ENCODE results near the gene ZNF644. TPM values are rescaled to one million over a fixed set of nuclear protein-coding genes. Genes with fewer than 3 reads are reported as not detected.
"Not testable (repeated sequence)": the region's sequence is repeated elsewhere in the genome, so short reads cannot be mapped to it uniquely, and the experiment has no call there.

Gene ZNF644
- total RNA-seq, 2 donors from 2014 or later: 58.4 to 76.6 TPM

DNA sequence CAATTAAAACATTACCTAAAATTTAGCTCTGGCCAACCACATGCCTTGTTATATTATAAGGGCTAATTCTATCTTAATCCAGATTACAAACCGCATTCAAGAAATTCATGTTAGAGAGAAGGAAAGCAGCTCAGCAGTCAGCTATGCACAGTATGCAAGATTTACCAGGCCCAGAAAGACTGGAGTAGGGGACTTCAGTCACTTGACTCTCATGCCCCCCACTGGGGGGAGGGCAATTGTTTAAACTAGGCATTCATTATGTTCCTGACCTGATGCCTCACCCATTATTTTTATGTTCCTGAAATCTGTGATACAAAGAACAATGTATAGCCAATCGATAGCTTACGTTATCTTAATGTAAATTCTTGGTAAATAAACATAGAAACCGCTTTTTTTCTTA lies 96.9 kb downstream of the ZNF644 start:
- ATAC-seq (no peak), DNase-seq (ENCODE audit: low spot score) (no peak)
- Mint-ChIP-seq H3K36me3 (peaks cover 13% of the 10 kb centered on the region), H3K27ac (no peak overlapping the region), H3K9me3 (no peaks in the 10 kb centered on the region), H3K4me1 (ENCODE audit: low read depth in 2 of 2) (peaks cover 48 to 65% of the 10 kb centered on the region in 2 donors), H3K27me3 (no peaks in the 10 kb centered on the region), H3K4me3 (no peak overlapping the region)

GRCh38 chr1:90922996-90923395 lies 98.8 kb downstream of the ZNF644 start:
- Mint-ChIP-seq H3K4me3 (no peak overlapping the region), H3K4me1 (ENCODE audit: low read depth in 2 of 2) (peaks cover 55 to 64% of the 10 kb centered on the region in 2 donors), H3K27ac (peak overlapping the region in 1 of 2 donors; percentile 27), H3K36me3 (peaks cover 13% of the 10 kb centered on the region), H3K27me3 (no peaks in the 10 kb centered on the region), H3K9me3 (no peaks in the 10 kb centered on the region)
- ATAC-seq (no peak), DNase-seq (ENCODE audit: low spot score) (no peak)

- ATAC-seq: no peak
- peak overlapping the region in 1 of 2 donors; percentile 27 for H3K27ac Mint-ChIP-seq
These were observed 99.6 kb downstream of the ZNF644 start for GRCh38 chr1:90922202-90922601.

GRCh38 chr1:90919900-90920299 lies 101.9 kb downstream of the ZNF644 start:
- Mint-ChIP-seq H3K4me1 (ENCODE audit: low read depth in 2 of 2) (peaks cover 41 to 44% of the 10 kb centered on the region in 2 donors), H3K36me3 (peaks cover 6% of the 10 kb centered on the region), H3K27ac (peak overlapping the region in 1 of 2 donors; percentile 81), H3K27me3 (no peaks in the 10 kb centered on the region), H3K9me3 (no peaks in the 10 kb centered on the region), H3K4me3 (no peak overlapping the region)
- no peak for ATAC-seq
- DNase-seq (ENCODE audit: low spot score): no peak

More at GRCh38 chr1:90922202-90922601, 99.6 kb downstream of the ZNF644 start:
- Mint-ChIP-seq H3K4me1 (ENCODE audit: low read depth in 2 of 2) (peaks cover 53 to 62% of the 10 kb centered on the region in 2 donors), H3K4me3 (no peak overlapping the region), H3K9me3 (no peaks in the 10 kb centered on the region), H3K27me3 (no peaks in the 10 kb centered on the region), H3K36me3 (peaks cover 16% of the 10 kb centered on the region)
- no peak for DNase-seq (ENCODE audit: low spot score)

- H3K4me3 Mint-ChIP-seq: no peak overlapping the region
- H3K27me3 Mint-ChIP-seq: no peaks in the 10 kb centered on the region
- H3K9me3 Mint-ChIP-seq: no peaks in the 10 kb centered on the region
- H3K4me1 Mint-ChIP-seq (ENCODE audit: low read depth in 2 of 2): peaks cover 39 to 41% of the 10 kb centered on the region in 2 donors
- DNase-seq (ENCODE audit: low spot score): no peak
- no peak overlapping the region for H3K27ac Mint-ChIP-seq
- ATAC-seq: no peak
- H3K36me3 Mint-ChIP-seq: peaks cover 6% of the 10 kb centered on the region
These were observed 102.6 kb downstream of the ZNF644 start for GRCh38 chr1:90919190-90919719.

- H3K4me3 Mint-ChIP-seq: no peak overlapping the region
These were observed 110.5 kb downstream of the ZNF644 start for GRCh38 chr1:90911353-90911752.

GRCh38 chr1:90902672-90903071 lies 119.2 kb downstream of the ZNF644 start:
- no peak for ATAC-seq

More at GRCh38 chr1:90911353-90911752, 110.5 kb downstream of the ZNF644 start:
- H3K36me3 Mint-ChIP-seq: peaks cover 7% of the 10 kb centered on the region
- no peak overlapping the region for H3K27ac Mint-ChIP-seq
- DNase-seq (ENCODE audit: low spot score): no peak
- no peaks in the 10 kb centered on the region for H3K27me3 Mint-ChIP-seq
- ATAC-seq: no peak
- H3K9me3 Mint-ChIP-seq: no peaks in the 10 kb centered on the region
- H3K4me1 Mint-ChIP-seq (ENCODE audit: low read depth in 2 of 2): peaks cover 4 to 6% of the 10 kb centered on the region in 2 donors

DNA sequence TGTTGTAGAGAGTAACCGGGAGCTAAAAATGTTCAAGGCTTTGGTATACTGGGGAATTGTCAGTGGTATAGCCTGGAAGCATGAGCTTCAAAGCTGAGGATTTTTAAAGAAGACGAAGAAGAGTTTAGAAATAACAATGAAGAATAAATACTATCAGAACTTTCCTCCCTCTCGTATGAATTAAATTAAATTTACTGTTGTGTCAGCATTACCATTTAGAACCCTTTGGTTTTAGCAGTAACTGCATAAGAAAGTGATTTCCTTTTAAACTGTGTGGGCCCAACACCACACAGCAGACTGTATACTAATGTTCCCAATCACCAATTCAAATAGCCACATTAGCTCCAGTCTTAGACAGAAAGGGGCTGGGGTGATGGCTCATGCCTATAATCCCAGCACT lies 122.6 kb downstream of the ZNF644 start:
- Mint-ChIP-seq H3K36me3 (peaks cover 4% of the 10 kb centered on the region), H3K27ac (no peak overlapping the region)

More at GRCh38 chr1:90902672-90903071, 119.2 kb downstream of the ZNF644 start:
- DNase-seq (ENCODE audit: low spot score): no peak
- Mint-ChIP-seq H3K27me3 (no peaks in the 10 kb centered on the region), H3K9me3 (no peaks in the 10 kb centered on the region), H3K4me1 (ENCODE audit: low read depth in 2 of 2) (peaks cover 7 to 9% of the 10 kb centered on the region in 2 donors), H3K36me3 (peaks cover 4% of the 10 kb centered on the region), H3K4me3 (no peak overlapping the region), H3K27ac (no peak overlapping the region)

DNA sequence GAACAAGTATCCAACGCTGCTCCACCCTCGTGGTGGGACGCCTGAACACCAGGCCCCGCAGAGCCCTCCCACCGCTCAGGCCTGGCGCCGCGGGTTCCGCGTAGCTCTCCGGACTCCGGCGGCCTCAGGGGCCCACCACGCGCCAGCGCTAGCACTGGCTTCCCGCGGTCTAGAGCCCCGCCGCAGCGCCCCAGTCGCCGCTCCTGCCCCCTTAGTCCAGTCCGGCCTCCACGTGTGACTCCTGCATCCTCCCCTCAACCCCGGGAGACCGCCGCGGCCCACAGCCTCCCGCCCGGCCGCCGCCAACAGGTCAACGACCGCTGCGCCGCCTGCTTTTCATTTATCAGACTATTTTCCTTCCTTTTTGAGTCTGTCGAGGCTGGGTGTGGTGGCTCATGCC lies 128.2 kb downstream of the ZNF644 start:
- H3K27me3 Mint-ChIP-seq; H3K27ac Mint-ChIP-seq; H3K4me1 Mint-ChIP-seq (ENCODE audit: low read depth in 2 of 2); H3K4me3 Mint-ChIP-seq; H3K36me3 Mint-ChIP-seq; DNase-seq (ENCODE audit: low spot score); ATAC-seq; H3K9me3 Mint-ChIP-seq: not testable (repeated sequence)

More for the DNA sequence above, 122.6 kb downstream of the ZNF644 start:
- H3K4me1 Mint-ChIP-seq (ENCODE audit: low read depth in 2 of 2): peaks cover 12 to 14% of the 10 kb centered on the region in 2 donors
- ATAC-seq (no peak), DNase-seq (ENCODE audit: low spot score) (no peak)
- no peaks in the 10 kb centered on the region for H3K27me3 Mint-ChIP-seq
- no peaks in the 10 kb centered on the region for H3K9me3 Mint-ChIP-seq
- no peak overlapping the region for H3K4me3 Mint-ChIP-seq

GRCh38 chr1:90892884-90893283 lies 129.0 kb downstream of the ZNF644 start:
- H3K9me3 Mint-ChIP-seq; H3K27me3 Mint-ChIP-seq; DNase-seq (ENCODE audit: low spot score); H3K4me1 Mint-ChIP-seq (ENCODE audit: low read depth in 2 of 2); ATAC-seq; H3K27ac Mint-ChIP-seq; H3K4me3 Mint-ChIP-seq; H3K36me3 Mint-ChIP-seq: not testable (repeated sequence)

DNA sequence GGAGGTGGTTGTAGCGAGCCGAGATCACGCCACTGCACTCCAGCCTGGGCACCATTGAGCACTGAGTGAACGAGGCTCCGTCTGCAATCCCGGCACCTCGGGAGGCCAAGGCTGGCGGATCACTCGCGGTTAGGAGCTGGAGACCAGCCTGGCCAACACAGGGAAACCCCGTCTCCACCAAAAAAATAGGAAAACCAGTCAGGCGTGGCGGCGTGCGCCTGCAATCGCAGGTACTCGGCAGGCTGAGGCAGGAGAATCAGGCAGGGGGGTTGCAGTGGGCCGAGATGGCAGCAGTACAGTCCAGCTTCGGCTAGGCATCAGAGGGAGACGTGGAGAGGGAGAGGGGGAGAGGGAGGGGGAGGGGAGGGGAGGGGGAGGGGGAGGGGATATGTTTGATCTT lies 129.6 kb downstream of the ZNF644 start:
- not testable (repeated sequence) for H3K4me1 Mint-ChIP-seq (ENCODE audit: low read depth in 2 of 2); DNase-seq (ENCODE audit: low spot score); H3K4me3 Mint-ChIP-seq; ATAC-seq; H3K27me3 Mint-ChIP-seq; H3K9me3 Mint-ChIP-seq; H3K27ac Mint-ChIP-seq; H3K36me3 Mint-ChIP-seq

DNA sequence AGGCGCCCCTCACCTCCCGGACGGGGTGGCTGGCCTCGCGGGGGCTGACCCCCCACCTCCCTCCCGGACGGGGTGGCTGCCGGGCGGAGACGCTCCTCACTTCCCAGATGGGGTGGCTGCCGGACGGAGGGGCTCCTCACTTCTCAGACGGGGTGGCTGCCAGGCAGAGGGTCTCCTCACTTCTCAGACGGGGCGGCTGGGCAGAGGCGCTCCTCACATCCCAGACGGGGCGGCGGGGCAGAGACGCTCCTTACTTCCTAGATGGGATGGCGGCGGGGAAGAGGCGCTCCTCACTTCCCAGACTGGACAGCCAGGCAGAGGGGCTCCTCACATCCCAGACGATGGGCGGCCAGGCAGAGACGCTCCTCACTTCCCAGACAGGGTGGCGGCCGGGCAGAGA lies 130.1 kb downstream of the ZNF644 start:
- not testable (repeated sequence) for H3K36me3 Mint-ChIP-seq; H3K27ac Mint-ChIP-seq; DNase-seq (ENCODE audit: low spot score); H3K4me1 Mint-ChIP-seq (ENCODE audit: low read depth in 2 of 2); H3K27me3 Mint-ChIP-seq; H3K9me3 Mint-ChIP-seq; ATAC-seq; H3K4me3 Mint-ChIP-seq

DNA sequence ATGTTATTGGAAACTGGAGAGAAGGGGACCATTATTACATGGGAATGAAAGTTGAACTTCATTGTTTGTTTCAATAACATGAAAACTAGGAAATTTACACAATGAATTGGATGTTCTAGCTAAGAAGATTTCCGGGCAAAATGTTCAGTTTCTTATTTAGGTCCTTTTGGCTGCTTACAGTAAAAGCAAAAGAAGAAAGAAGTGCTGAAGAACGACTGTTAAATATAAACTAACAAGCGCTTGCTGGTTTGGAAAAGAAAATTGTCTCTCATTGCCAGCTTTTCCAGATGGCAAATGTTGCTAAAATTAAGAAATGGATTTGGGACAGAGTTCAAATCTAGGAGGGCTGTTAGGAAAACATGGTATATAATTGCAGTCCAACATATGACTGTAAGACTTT lies 139.6 kb downstream of the ZNF644 start:
- Mint-ChIP-seq H3K36me3 (peaks cover 25% of the 10 kb centered on the region), H3K9me3 (peaks cover 23% of the 10 kb centered on the region), H3K27me3 (peaks cover 2 to 7% of the 10 kb centered on the region in 2 donors), H3K27ac (no peak overlapping the region), H3K4me3 (no peak overlapping the region), H3K4me1 (ENCODE audit: low read depth in 2 of 2) (no peaks in the 10 kb centered on the region)
- DNase-seq (ENCODE audit: low spot score) (no peak), ATAC-seq (no peak)

- ATAC-seq (no peak), DNase-seq (ENCODE audit: low spot score) (no peak)
- peaks cover 2 to 7% of the 10 kb centered on the region in 2 donors for H3K27me3 Mint-ChIP-seq
- peaks cover 23% of the 10 kb centered on the region for H3K9me3 Mint-ChIP-seq
- no peaks in the 10 kb centered on the region for H3K4me1 Mint-ChIP-seq (ENCODE audit: low read depth in 2 of 2)
- no peak overlapping the region for H3K4me3 Mint-ChIP-seq
- H3K36me3 Mint-ChIP-seq: peaks cover 25% of the 10 kb centered on the region
- no peak overlapping the region for H3K27ac Mint-ChIP-seq
These were observed 140.8 kb downstream of the ZNF644 start for GRCh38 chr1:90881034-90881433.

DNA sequence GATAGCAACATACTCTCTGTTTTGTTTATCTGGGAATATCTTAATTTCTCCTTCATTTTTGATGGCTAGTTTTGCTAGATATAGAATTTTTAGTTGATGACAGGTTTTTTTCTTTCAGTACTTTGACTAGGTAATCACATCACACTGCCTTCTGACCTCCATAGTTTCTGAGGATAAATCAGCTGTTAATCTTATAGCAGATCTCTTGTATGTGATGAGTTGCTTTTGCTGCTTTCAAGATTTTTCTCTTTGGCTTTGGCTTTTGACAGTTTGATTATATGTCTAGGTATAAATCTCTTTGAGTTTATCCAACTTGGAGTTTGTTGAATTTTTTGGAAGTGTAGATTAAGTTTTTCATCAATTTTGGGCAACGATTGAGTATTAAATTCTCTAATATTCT lies 142.6 kb downstream of the ZNF644 start:
- Mint-ChIP-seq H3K4me3 (no peak overlapping the region), H3K4me1 (ENCODE audit: low read depth in 2 of 2) (no peaks in the 10 kb centered on the region), H3K27ac (no peak overlapping the region), H3K9me3 (peaks cover 23% of the 10 kb centered on the region), H3K36me3 (peaks cover 25% of the 10 kb centered on the region), H3K27me3 (peaks cover 4 to 13% of the 10 kb centered on the region in 2 donors)
- DNase-seq (ENCODE audit: low spot score) (no peak), ATAC-seq (no peak)
